Measurements from ENCODE around the gene BIN1.
"Not testable (repeated sequence)": the region's sequence is repeated elsewhere in the genome, so short reads cannot be mapped to it uniquely, and the experiment has no call there.

BIN1 gene

DNA sequence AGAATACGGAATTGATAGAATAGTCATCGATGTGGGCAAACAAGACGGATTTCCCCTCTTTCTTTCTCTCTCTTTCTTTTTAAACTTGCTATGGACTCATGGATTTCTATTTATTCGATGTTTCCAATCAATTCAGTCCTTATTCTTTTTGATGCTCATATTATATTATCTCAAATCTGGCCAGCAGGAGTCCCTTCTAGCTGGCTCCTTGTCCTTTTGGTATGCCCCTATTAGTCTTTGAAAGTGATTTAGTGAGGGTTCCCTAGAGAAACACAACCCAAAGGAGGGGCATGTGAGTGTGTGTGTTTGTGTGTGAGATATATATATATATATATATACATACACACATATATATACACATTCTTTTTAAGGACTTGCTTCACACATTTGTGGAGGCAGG, 23.5 kb upstream of the BIN1 start:
- DNase-seq, result no peak

DNA sequence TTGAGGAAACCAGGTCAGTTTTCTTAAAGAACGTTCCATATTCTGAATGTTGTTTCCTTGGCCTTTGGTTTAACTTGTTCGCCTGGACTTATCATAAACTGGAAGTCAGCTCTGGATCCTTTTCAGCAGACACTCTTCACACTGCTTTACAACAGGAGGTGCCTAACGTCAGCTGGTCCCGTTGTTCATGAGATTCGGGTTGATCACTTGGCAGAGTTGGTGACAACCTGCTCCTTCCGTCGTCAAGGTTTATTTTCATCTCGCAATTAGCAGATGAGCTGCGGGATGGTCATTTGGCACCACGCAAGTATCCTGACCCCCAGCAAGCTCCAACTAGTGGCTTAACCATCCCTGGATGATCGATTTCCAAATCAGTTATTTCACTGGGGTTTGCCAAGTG, 23.0 kb upstream of the BIN1 start:
- no peak for DNase-seq

DNA sequence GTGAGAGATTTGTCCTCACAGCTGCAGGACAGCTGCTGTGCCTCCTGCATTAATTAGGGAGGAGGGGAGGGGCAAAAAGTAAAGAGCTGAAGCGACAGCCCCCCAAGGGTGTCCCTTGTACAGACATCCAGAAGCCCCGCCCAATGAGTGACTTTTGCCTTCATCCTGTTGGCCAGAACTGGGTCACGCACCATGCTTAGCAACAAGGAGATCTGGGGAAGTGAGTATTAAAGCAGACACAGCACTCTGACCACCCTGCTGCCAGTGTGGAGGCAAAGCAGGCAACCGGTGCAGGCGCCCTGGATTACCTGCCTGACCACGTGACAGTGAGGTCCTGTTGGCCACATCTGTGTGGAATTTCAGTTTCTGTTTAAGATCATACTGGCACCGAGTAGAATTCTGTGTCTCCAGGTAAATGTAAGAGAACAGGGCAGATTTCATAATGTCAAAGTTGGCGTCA, 21.5 kb upstream of the BIN1 start:
- no peak for DNase-seq

DNA sequence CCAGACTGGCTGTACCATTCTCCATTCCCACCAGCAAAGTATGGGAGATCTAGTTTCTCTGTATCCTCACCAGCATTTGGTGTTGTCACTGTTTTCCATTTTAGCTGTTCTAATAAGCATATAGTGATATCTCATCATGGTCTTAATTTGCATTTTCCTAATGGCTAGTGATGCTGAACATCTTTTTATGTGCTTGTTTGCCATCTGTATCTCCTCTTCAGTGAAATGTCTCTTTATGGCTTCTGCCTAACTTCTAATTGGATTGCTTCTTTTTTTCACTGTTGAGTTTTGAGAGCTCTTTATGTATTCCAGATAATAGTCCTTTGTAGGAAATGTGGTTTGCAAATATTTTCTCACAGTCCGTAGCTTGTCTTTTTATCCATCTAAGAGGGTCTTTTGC, 18.9 kb upstream of the BIN1 start:
- no peak for DNase-seq

DNA sequence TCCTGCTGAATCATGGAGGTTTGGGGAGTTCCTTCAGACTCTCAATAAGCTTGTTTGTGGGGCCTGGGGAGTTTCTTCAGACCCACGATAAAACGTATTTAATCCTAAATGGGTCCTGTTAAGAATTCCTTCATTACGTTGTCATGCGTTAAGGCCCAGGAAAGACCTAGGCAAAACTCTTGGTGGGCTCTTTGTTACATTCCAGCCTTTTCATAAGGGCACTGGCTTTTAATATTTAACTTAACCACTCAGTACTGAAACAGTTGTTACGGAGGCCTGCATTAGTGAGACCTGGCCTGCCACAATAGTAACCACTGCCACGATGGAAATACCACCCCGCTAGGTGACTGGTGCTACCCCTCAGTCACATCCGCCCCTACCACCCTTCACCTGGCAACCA, 17.5 kb upstream of the BIN1 start:
- DNase-seq, result no peak

DNA sequence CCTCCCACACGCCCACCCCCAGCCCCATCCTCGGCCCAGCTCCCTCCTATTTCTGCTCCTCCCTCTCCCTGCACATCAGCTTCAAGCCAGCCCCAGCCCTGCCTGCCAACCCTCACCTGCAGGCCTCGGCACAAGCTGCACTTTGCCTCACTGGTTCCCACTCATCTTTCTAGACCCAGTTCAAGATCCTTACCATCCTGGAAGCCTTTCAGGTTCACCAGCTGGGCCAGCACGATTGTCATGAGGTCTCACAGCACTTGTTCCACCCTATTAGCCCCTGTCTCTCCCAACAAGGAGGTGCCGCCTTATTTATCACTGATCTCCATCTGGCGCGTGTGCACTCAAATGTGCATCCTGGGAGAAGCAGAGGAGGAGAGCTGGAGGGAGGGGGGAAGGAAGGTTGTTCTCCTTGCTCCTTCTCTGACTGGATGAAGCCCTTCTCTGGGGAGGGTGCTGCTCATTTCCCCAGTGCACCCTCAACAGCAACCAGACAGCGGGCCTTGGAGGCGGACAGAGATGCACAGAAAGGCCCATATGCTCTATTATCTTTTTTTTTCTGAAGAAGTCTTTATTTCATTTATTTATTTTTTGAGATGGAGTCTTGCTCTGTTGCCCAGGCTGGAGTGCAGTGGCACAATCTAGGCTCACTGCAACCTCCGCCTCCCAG, 15.5 kb upstream of the BIN1 start:
- DNase-seq, result no peak

DNA sequence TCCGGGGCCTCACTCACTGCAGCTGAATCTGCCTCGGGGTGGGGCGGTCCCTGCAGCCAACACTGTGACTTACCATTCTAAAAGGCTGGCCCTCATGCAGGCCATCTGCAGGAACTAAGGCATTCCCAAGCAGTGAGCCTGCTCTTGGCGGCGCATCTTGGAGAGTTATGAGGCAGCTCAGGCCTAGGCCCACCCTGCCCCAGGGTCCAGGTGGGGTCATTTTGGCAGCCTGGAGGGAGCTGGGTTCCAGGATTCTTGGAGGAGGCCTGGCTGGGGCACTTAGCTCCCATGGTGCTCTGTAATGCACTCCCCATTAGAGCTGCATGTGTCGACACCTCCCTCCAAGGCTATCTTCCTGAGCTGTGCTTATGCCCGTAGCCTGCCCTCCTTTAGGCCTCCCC, 14.8 kb upstream of the BIN1 start:
- DNase-seq, result no peak

DNA sequence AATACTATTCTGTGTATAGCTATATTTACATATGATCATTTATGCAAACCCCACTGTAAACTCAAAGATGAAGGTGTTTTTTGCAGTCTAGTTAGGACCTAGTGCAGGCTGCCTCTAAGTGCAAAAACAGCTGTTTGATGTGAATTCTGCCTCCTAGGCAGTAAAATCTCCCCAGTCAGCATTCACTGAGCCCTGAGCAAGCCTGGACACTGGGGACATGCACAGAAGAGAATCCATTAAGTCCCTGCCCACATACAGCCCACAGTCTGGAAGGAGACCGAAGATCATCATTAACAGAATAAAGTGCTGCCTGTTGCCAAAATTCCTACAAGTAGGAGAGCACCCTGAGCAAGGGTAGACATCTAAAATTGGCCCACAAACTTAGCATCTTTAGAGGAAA, 14.4 kb upstream of the BIN1 start:
- no peak for DNase-seq

DNA sequence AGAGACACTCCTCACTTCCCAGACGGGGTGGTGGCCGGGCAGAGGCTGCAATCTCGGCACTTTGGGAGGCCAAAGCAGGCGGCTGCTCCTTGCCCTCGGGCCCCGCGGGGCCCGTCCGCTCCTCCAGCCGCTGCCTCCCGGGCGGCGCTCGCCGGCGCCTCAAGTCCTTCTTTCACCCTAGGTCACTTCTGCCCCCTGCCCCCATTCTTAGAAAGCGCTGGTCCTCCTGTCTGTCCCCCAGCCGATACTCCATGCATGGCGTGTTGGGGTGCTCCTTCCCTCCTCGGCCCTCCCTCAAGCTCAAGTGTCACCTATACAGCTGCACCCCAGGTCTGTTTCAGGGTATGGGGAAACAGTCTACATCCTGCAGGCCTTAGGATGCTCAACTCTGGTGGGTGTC, 13.5 kb upstream of the BIN1 start:
- DNase-seq, result not testable (repeated sequence)

DNA sequence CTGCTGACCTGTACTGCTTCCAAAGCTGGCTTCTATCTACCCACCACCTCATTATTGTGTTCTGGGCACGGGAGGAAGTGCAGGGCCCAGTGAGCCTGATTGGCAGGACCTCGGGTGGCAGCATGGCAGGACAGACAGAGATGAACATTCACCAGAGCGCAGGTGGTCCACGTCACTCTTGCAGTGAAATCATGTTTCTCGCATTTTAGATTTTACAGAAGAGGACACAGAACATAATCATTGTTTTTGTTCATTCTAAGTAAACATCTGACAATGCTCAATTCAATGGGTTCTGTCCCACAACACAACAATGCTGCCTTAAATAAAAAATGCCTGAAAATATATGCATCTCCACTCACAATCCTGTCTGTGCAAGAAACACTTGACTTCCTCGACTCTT, 11.5 kb upstream of the BIN1 start:
- no peak for DNase-seq

DNA sequence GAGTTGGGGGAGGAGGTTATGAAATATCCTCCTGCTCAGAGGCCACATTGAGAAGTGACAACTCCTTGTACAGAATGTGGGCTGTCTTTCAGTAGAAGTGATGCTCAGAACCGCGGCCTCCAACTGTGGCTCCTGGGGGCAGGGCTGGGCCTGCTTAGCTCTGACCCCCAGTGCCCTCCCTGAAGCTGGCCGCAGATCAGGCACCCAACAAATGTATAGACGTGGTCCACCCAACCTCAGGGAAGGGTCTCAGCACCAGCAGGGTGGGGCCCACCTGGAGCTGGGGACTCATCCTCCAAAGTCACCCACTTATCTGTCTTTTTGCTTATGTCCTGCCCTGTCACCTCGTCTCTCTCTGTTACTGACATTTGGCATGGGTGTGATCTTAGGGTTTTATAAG, 11.1 kb upstream of the BIN1 start:
- no peak for DNase-seq

DNA sequence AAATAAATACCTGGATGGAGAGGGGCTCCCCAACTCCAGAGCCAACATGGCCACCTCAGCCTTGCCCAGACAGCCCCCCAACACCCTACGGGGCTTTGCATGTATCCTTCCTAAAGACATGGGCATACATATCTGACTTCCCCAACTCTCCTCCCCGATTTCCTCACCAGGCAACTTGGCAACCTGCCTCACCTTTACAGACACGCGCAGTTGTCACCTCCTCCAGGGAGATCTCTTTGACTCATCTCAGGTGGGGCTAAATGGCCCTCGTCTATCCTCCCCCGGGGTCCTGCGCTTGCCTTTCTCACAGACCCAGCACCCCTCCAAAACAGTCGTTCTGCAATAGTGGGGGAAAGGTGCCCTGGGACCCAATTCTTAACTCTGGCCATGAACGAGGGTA, 10.6 kb upstream of the BIN1 start:
- DNase-seq, result no peak

DNA sequence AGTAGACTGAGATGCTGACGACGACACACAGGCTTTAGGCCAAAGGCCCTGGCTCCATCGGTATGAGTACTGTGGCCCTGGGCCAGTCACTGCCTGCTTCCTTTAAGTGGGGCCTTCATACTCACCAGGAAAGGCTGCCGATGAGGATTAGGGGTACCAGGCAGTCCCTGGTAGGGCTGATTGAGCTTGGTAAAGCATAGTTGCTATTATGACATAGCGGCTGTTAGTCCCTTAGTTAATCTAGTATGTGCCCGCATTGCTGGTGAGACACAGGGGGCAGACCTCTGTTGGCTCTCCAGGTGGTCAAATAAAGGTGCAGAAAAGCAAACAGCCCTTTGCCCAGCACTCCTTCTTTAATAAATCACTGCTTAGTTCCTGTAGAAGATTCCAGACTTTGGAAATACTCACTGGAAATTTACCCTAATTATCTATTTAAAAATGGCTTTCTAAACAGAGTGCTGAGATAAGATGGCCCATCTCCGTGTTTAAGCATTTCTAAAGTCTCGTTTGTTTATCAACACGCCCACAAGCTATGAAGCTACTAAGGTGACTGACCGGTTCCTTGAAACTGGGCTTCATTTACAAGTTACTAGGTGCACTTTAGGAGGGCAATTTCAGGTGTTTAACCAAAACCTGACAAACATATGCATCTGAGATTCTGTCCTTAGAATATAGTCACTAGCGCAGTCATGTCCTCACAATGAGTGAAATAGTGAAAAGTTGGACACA, 8.7 kb upstream of the BIN1 start:
- no peak for DNase-seq

DNA sequence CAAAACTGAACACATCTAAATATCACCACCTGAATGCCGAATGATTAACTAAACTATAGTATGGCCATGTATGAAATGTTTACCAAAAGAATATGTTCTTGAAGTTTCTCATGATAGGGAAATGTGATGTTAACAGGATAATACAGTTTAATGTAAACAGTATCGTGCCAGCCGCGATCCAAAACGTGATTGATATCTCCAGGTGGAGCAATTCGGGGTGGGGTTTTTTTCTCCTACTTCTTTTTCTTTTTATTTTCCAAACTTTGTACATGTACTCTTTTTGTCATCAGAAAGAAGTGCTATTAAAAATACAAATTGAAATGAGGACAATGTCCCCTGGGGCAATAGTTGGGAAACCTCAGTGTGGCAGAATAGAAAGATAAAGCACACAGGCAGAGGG, 4.0 kb upstream of the BIN1 start:
- no peak for DNase-seq

DNA sequence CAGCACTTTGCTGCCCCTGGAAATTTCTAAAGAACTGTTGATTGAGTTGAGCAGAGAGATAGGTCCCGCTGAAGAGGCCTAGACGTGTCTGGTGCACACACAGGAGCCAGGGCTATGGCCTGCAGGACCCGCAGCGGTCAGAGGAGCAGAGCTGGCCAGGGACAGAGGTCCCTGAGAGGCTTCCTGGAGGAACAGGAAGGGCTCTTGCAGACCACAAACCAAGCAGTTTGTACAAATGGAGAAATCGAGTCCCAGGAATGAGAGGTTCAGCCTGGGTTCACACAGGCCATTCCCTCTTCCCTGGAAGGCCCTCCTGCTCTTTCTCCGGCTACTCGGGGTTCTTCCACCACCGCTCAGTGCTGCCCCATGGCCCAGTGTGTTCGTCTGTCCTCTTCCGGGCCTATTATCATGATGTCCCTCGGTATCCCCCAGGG, 1.2 kb upstream of the BIN1 start:
- DNase-seq, result no peak

DNA sequence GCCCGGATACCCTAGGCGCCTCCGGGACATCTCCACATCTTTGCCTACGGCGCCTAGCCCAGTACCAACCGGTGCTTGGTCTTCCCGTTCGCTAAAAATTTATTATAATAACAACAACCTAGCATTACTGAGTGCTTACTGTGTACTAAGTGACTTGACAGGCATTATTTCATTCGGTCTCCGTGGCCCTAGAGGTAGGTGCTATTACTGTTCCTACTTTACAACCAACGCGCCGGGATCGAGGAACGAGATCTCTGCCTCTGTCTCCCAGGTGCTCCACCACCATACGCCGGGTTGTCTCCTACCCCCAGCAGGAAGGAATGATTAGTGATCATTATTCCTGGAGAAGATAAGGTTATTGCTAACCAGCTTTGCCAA, 657 bp upstream of the BIN1 start:
- no peak for DNase-seq

DNA sequence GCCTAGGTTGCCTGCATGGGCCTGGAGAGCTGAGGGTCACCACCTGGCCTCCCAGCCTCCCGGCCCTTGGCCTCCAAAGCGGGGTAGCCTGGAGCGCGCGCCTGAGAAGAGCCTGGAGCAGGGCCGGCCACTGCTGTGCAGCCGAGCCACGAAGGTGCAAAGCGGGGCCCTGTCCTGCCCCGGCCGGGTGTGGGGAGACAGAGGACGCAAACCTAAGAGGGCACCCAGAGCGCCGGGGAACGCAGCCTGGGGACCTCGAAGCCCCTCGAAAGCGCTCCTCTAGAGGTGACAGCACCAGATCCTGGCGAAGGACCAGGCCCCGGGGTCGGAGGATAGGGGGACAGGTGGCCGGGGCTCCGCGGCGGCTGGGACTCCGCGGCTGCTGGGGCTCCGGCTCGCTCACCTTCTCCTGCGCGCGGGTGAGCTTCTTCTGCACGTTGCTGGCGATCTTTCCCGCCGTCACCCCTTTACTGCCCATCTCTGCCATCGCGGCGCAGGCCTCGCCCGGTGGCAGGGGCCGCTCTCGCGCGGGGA, 430 bp downstream of the BIN1 start:
- no peak for DNase-seq

DNA sequence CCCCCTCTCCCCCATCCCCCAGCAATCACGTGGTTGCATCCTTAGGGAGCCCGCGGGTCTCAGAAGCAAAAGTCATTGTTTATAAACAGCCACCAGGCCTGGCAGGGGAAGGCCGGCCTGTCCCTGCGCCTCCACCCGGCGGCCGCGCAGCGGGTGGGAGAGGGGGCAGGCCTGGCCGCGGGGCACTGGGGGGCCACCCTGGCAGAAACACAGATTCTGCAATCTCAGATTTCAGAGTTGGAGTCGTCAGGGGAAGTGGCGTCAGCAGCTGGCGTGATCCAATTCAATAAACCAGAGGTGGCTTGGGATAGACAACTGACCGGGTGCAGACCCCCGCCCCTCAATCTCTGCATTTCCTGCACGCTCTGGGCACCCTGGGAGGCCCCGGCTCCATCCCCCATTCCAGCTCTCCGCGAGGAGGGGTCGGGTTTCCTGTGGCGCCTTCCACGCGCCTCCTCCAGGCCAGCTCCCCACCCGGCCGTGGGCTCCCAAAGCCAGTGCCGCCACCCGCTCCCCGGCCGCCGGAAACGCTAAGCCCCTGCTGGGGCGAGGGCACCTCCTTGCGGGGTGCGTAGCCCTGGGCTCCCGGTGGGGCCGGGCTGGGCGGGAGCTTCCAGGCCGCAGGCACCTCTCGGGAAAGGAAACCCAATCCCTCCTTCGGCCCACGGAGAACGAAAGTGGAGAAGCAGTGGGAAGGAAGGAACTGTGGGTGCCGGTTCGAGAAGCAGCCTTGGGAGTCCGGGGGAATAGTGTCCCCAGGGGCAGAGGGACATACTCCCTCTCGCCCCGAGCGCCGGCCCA, 1.1 kb downstream of the BIN1 start:
- DNase-seq, result no peak

DNA sequence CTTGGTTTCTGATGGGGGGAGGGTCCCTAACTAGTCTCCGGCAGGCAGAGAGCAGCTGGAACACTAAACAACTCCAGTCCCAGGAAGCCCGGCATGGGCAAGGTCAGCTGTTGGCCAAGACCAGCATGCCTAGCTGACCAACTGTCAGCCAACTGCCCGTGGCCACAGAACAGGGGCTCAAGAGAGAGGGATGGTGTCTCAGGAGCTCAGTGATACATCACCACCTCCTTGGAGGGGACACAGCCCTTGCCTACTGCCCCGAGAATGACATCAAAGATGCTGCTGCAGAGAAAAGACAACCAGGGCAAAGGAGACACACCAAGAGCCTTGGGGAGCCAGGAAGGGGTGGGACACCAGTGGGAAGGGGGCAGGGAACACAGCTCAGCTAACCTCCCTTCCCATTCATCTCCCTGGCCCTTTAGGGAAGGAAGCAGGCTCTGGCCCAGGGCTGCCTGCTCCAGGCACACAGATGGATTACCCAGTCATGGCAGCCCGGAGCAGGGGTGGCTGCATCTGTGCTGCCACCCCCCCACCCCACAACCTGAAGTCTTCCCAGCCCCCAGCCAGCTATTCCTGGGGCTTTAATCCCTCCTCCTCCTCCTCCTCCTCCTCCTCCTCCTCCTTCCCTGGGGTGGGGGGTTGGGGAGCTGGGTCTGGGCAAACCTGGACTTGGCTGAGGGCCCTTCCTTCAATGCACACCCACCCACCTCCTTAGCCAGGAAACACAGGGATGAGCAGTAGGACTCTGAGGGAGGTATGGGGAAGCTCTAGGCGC, 1.9 kb downstream of the BIN1 start:
- DNase-seq, result no peak

DNA sequence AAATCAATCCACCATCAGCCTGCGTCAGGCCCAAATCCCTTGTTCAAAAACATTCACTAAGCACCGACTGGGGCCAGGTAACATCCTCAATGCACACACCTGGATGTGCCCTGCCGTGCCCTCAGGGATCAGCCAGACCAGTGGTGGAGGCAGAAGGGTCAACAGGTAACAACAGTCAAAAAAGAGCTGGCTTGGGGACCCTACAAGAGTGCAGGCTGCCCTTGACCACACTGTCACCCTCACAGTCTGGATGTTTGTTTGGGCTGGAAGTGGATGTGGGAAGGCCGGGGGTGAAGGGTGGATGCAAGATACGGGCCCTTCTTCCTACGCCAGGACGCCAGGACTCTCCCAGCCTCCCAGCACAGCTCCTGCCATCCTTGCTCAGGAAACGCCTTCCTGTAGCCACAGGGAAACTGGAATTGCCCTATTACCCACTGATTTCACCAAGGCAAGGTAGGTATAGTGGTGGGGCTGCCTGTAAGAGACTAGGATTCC, 2.7 kb downstream of the BIN1 start:
- DNase-seq, result no peak

DNA sequence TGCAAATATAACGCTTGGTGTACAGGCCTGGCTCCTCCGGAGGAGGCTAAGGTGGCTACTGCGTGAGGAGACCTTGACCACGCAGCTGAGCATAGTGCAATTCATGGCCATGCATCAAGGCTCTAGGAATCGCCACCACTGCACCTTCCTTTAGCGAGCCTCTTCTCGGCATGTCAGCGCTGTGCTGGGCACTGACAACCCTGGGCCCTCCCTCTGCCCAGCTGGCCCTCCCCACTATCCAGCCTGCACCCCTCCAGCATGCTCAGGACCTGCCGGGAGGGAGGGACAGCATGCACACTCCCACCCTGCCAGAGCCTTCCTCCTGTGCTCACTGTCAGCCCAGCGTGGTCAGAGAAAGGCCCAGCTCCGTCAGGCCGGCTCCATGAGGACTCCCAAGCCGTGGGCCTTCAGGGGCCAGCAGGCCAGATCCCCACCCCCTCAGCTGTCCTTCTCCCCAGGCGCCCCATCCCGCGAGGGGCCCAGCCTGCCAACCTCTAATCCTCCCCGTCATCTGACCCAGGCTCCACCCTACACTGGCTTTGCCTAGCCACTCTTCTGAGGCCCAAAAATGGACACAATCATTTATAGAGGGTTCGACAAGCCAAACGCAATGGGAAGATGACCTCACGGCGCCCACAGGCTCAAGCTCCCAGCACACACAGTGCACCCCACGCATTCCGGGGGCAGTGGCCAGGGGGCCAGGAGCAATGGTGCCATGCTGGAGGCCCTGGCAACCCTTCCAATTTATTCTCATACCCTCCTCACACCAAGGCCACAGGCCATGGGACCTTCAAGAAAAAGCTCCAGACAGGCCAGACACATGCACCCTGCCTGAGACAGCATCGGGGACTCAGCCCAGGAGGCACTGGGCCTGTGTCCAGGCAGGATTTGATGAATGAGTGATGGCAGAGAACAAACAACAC, 3.5 kb downstream of the BIN1 start:
- no peak for DNase-seq
